ENCODE measurements around the gene IL25.

GRCh38 chr14:23421594-23421993, 49.0 kb downstream of the IL25 start:
- TF ChIP-seq CTCF (IDR thresholded peaks at IDR 0.05) (no peak), POLR2A (IDR thresholded peaks at IDR 0.05) (no peak), POLR2AphosphoS5 (IDR thresholded peaks at IDR 0.05) (no peak)
